ENCODE results near the gene PRKX.

Gene PRKX

GRCh38 chrX:3589474-3589873, 124.0 kb downstream of the PRKX start:
- Histone ChIP-seq H3K9me2 (replicated peaks; ENCODE audit: control insufficient read depth, low read length) (no peaks in the 10 kb centered on the region), H3K4me2 (ENCODE audit: low read length) (no peak overlapping the region), H4K20me1 (ENCODE audit: control insufficient read depth, insufficient read depth, low read depth, low read length) (no peaks in the 10 kb centered on the region), H3K27me3 (ENCODE audit: control insufficient read depth, low read length) (no peaks in the 10 kb centered on the region), H3F3A (ENCODE audit: control insufficient read depth, insufficient read depth) (no peaks in the 10 kb centered on the region), H3K27ac (ENCODE audit: low read depth, low read length) (no peak overlapping the region), H3K4me1 (ENCODE audit: control insufficient read depth, low read length) (no peaks in the 10 kb centered on the region), H3K79me2 (ENCODE audit: control insufficient read depth, low read length) (no peaks in the 10 kb centered on the region), H3K4me3 (ENCODE audit: low read length) (no peak overlapping the region), H3K9me3 (ENCODE audit: control insufficient read depth, insufficient read depth, low read length) (no peaks in the 10 kb centered on the region), H3K36me3 (ENCODE audit: control insufficient read depth, low read length) (no peaks in the 10 kb centered on the region)
- TF ChIP-seq, protein P1, sequence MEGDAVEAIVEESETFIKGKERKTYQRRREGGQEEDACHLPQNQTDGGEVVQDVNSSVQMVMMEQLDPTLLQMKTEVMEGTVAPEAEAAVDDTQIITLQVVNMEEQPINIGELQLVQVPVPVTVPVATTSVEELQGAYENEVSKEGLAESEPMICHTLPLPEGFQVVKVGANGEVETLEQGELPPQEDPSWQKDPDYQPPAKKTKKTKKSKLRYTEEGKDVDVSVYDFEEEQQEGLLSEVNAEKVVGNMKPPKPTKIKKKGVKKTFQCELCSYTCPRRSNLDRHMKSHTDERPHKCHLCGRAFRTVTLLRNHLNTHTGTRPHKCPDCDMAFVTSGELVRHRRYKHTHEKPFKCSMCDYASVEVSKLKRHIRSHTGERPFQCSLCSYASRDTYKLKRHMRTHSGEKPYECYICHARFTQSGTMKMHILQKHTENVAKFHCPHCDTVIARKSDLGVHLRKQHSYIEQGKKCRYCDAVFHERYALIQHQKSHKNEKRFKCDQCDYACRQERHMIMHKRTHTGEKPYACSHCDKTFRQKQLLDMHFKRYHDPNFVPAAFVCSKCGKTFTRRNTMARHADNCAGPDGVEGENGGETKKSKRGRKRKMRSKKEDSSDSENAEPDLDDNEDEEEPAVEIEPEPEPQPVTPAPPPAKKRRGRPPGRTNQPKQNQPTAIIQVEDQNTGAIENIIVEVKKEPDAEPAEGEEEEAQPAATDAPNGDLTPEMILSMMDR (IDR thresholded peaks at IDR 0.05; ENCODE audit: low read depth, low read length, poor library complexity, severe bottlenecking) = no peak
- no peak for TF ChIP-seq EZH2phosphoT487 (IDR thresholded peaks at IDR 0.05; ENCODE audit: borderline replicate concordance, low read length)

DNA sequence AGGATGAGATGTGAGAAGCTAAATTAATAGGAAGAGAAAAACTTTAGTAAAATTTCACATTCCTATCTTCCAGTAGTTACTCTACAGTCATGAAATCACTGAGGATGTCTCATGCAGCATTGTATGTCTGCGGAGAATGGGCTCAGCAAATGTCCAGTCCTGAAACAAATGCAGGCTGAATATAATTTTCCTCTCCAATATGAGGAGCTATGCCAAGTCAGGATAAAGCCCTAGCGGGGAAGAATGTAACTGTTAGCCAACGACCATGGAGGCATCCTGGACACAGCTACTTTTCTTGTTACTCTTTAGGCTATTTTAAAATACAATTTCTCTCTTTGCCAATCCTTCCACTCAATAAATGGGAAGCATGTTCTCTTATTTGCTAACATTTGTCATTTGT, 127.7 kb downstream of the PRKX start:
- H3K9me2 ChIP-seq (replicated peaks; ENCODE audit: control insufficient read depth, low read length) = no peaks in the 10 kb centered on the region
- no peak overlapping the region for H3K4me3 ChIP-seq (ENCODE audit: low read length)
- H4K20me1 ChIP-seq (ENCODE audit: control insufficient read depth, insufficient read depth, low read depth, low read length) = no peaks in the 10 kb centered on the region
- no peaks in the 10 kb centered on the region for H3K9me3 ChIP-seq (ENCODE audit: control insufficient read depth, insufficient read depth, low read length)
- H3K4me1 ChIP-seq (ENCODE audit: control insufficient read depth, low read length) = no peaks in the 10 kb centered on the region
- H3F3A ChIP-seq (ENCODE audit: control insufficient read depth, insufficient read depth) = no peaks in the 10 kb centered on the region
- H3K36me3 ChIP-seq (ENCODE audit: control insufficient read depth, low read length) = no peaks in the 10 kb centered on the region
- H3K4me2 ChIP-seq (ENCODE audit: low read length) = no peak overlapping the region
- H3K27ac ChIP-seq (ENCODE audit: low read depth, low read length) = no peak overlapping the region
- no peaks in the 10 kb centered on the region for H3K79me2 ChIP-seq (ENCODE audit: control insufficient read depth, low read length)
- no peaks in the 10 kb centered on the region for H3K27me3 ChIP-seq (ENCODE audit: control insufficient read depth, low read length)
- TF ChIP-seq, protein P1 (IDR thresholded peaks at IDR 0.05; ENCODE audit: low read depth, low read length, poor library complexity, severe bottlenecking) = no peak
- no peak for TF ChIP-seq EZH2phosphoT487 (IDR thresholded peaks at IDR 0.05; ENCODE audit: borderline replicate concordance, low read length)

DNA sequence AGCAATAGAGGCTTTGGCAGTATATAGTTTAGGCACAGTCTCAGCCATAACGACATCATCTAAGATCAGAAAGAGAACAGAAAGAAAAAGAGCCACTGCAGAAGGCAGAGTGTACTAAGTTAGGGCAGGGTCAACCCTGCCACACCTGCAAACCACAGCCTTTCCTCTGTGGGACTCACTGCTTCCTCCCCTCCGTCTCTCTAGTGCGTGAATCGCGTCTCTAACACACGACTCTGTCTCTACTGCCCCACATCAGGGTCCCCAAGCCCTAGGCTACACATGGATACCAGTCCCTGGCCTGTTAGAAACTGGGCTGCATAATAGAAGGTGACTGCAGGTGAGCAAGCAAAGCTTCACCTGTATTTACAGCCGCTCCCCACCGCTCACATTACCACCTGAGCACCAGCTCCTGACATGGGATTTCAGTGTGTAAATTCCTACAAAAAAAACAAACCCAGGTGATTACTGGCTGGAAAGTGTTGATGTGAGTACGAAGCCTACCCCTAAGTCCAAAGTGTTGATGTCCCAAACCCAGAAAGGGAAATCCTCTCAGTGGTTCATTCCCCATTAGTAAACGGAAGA, 128.9 kb downstream of the PRKX start:
- Histone ChIP-seq H3K9me3 (ENCODE audit: control insufficient read depth, insufficient read depth, low read length) (no peaks in the 10 kb centered on the region), H3K9me2 (replicated peaks; ENCODE audit: control insufficient read depth, low read length) (no peaks in the 10 kb centered on the region), H3K79me2 (ENCODE audit: control insufficient read depth, low read length) (no peaks in the 10 kb centered on the region), H3K27me3 (ENCODE audit: control insufficient read depth, low read length) (no peaks in the 10 kb centered on the region), H3K36me3 (ENCODE audit: control insufficient read depth, low read length) (no peaks in the 10 kb centered on the region), H3K4me1 (ENCODE audit: control insufficient read depth, low read length) (no peaks in the 10 kb centered on the region), H3K27ac (ENCODE audit: low read depth, low read length) (no peak overlapping the region), H3F3A (ENCODE audit: control insufficient read depth, insufficient read depth) (no peaks in the 10 kb centered on the region), H4K20me1 (ENCODE audit: control insufficient read depth, insufficient read depth, low read depth, low read length) (no peaks in the 10 kb centered on the region), H3K4me3 (ENCODE audit: low read length) (no peak overlapping the region), H3K4me2 (ENCODE audit: low read length) (no peak overlapping the region)
- no peak for TF ChIP-seq EZH2phosphoT487 (IDR thresholded peaks at IDR 0.05; ENCODE audit: borderline replicate concordance, low read length)
- TF ChIP-seq, protein P1 (IDR thresholded peaks at IDR 0.05; ENCODE audit: low read depth, low read length, poor library complexity, severe bottlenecking) = no peak

Data from DOHH2 (cell line).